Gastrocnemius medialis (tissue), 4 donors: ENCODE measurements around the gene KCTD14. TPM values are rescaled to one million over a fixed set of nuclear protein-coding genes. Genes with fewer than 3 reads are reported as not detected.
"Not testable (repeated sequence)": the region's sequence is repeated elsewhere in the genome, so short reads cannot be mapped to it uniquely, and the experiment has no call there.

Experiments
- ATAC-seq, 2 donors: fragments of 150-250 bp; one replicate each; pipeline ENCODE4 v1.9.1; 2016
- DNase-seq, 2 donors: peaks; one replicate each; pipeline ENCODE4 v3.0.0-alpha.2; 2019
- H3K27ac ChIP-seq, 4 donors: fragments of 200-600 bp; sonication (generic); 1 replicate in 1 of 4; 2 replicates in 3 of 4; pipeline ENCODE4 v1.5.1; 2016 to 2018; ENCODE audit warnings: mild to moderate bottlenecking in 2 of 4, moderate library complexity in 1 of 4
- H3K27me3 ChIP-seq, 3 donors: fragments of 200-600 bp; sonication (generic) in 2 of 3; 1 replicate in 1 of 3; 2 replicates in 2 of 3; pipeline versions ENCODE4 v1.5.1 to v1.6.0; 2016 to 2019; ENCODE audit warnings: mild to moderate bottlenecking in 1 of 3, moderate library complexity in 1 of 3
- H3K36me3 ChIP-seq, 2 donors: fragments of 200-600 bp; sonication (generic) in 1 of 2; one replicate each; pipeline ENCODE4 v1.5.1; 2017 to 2018
- H3K4me1 ChIP-seq, 2 donors: fragments of 200-600 bp; sonication (generic) in 1 of 2; one replicate each; pipeline ENCODE4 v1.5.1; 2016 to 2017; ENCODE audit warnings: mild to moderate bottlenecking in 2 of 2
- H3K4me3 ChIP-seq, 4 donors: fragments of 200-600 bp; sonication (generic) in 3 of 4; 1 replicate in 1 of 4; 2 replicates in 3 of 4; pipeline ENCODE4 v1.5.1; 2016 to 2019; ENCODE audit warnings: mild to moderate bottlenecking in 2 of 4
- H3K9me3 ChIP-seq, 3 donors: fragments of 200-600 bp; sonication (generic) in 2 of 3; 1 replicate in 1 of 3; 2 replicates in 2 of 3; pipeline ENCODE4 v1.5.1; 2016 to 2019
- CTCF ChIP-seq, 5 experiments: fragments of 450-650 bp in 3 of 5; fragments of 200-600 bp in 2 of 5; sonication (generic) in 2 of 5; IDR thresholded peaks in 4 of 5; conservative IDR thresholded peaks in 1 of 5; 1 replicate in 4 of 5; 2 replicates in 1 of 5; pipeline ENCODE4 v1.5.1; 2016 to 2019; ENCODE audit warnings: antibody characterized with exemption in 5 of 5, mild to moderate bottlenecking in 3 of 5, moderate library complexity in 3 of 5
- POLR2A ChIP-seq, 2 donors: fragments of 450-650 bp; IDR thresholded peaks; one replicate each; pipeline ENCODE4 v1.6.1; 2017; ENCODE audit warnings: antibody characterized with exemption in 2 of 2, mild to moderate bottlenecking in 2 of 2, moderate library complexity in 2 of 2
- in situ Hi-C, 4 donors: fragments of 200-750 bp; cut with MboI; loops; one replicate each; pipeline versions ENCODE4 v1.15.0 to v1.8.0; 2017; ENCODE audit warnings: low sequenced_read_pairs in 4 of 4
- intact Hi-C: fragments of 100-400 bp; cut with DNase I; formaldehyde crosslinking; loops from one replicate; pipeline ENCODE4 v1.15.1; 2023; ENCODE audit warnings: low total_unique reads
- total RNA-seq, 4 donors: library from RNA; depleted of rRNA; stranded (reverse); fragments of >200 nt; gene quantifications; one replicate each; pipeline versions ENCODE4 v1.1.0 to v1.2.3, GENCODE V29; 2016

The KCTD14 gene
- total RNA-seq, 4 donors from 2014 or later, result 0.25 to 0.38 TPM; not detected in 2

GRCh38 chr11:78023426-78023825 lies 350 bp upstream of the KCTD14 start:
- Histone ChIP-seq H3K4me3 (peak overlapping the region; percentile 29 to 46 (median 36)), H3K36me3 (no peaks in the 10 kb centered on the region), H3K4me1 (no peaks in the 10 kb centered on the region), H3K27me3 (peaks cover 0 to 4% (median 0%) of the 10 kb centered on the region in 3 donors), H3K9me3 (no peaks in the 10 kb centered on the region), H3K27ac (no peak overlapping the region)
- TF ChIP-seq POLR2A (IDR thresholded peaks at IDR 0.05) (no peak), CTCF (IDR thresholded peaks at IDR 0.05 in 4 of 5, conservative IDR thresholded peaks at IDR 0.05 in 1 of 5) (no peak)
- in situ Hi-C loops (no loop called here), intact Hi-C loops (no loop called here)
- DNase-seq (no peak), ATAC-seq (no peak)

GRCh38 chr11:78021611-78022010 lies 1.5 kb downstream of the KCTD14 start:
- Histone ChIP-seq H3K36me3 (no peaks in the 10 kb centered on the region), H3K27me3 (peaks cover 0 to 4% (median 0%) of the 10 kb centered on the region in 3 donors), H3K4me3 (no peak overlapping the region), H3K9me3 (no peaks in the 10 kb centered on the region), H3K4me1 (no peaks in the 10 kb centered on the region), H3K27ac (no peak overlapping the region)
- ATAC-seq (no peak), DNase-seq (no peak)
- intact Hi-C loops (no loop called here), in situ Hi-C loops (no loop called here)
- TF ChIP-seq POLR2A (IDR thresholded peaks at IDR 0.05), result no peak
- TF ChIP-seq CTCF (IDR thresholded peaks at IDR 0.05 in 4 of 5, conservative IDR thresholded peaks at IDR 0.05 in 1 of 5), result no peak

- Histone ChIP-seq H3K9me3 (no peaks in the 10 kb centered on the region), H3K36me3 (no peaks in the 10 kb centered on the region), H3K27me3 (peaks cover 0 to 4% (median 0%) of the 10 kb centered on the region in 3 donors), H3K27ac (no peak overlapping the region), H3K4me3 (no peak overlapping the region), H3K4me1 (no peaks in the 10 kb centered on the region)
- intact Hi-C loops, result no loop called here
- in situ Hi-C loops, result no loop called here
- ATAC-seq (no peak), DNase-seq (no peak)
- no peak for TF ChIP-seq CTCF (IDR thresholded peaks at IDR 0.05 in 4 of 5, conservative IDR thresholded peaks at IDR 0.05 in 1 of 5)
- TF ChIP-seq POLR2A (IDR thresholded peaks at IDR 0.05), result no peak
Observed at GRCh38 chr11:78020246-78020645, 2.8 kb downstream of the KCTD14 start.

- DNase-seq (no peak), ATAC-seq (no peak)
- H3K36me3 ChIP-seq, result no peaks in the 10 kb centered on the region
- TF ChIP-seq POLR2A (IDR thresholded peaks at IDR 0.05), result no peak
- H3K4me1 ChIP-seq, result no peaks in the 10 kb centered on the region
- in situ Hi-C loops, result no loop called here
- H3K27ac ChIP-seq, result no peak overlapping the region
- peaks cover 0 to 4% (median 0%) of the 10 kb centered on the region in 3 donors for H3K27me3 ChIP-seq
- intact Hi-C loops, result no loop called here
- no peak overlapping the region for H3K4me3 ChIP-seq
- H3K9me3 ChIP-seq, result no peaks in the 10 kb centered on the region
Observed at GRCh38 chr11:78019808-78020207, 3.3 kb downstream of the KCTD14 start.

GRCh38 chr11:78015878-78016277 lies 7.2 kb downstream of the KCTD14 start:
- in situ Hi-C loops, result no loop called here
- TF ChIP-seq CTCF (IDR thresholded peaks at IDR 0.05 in 4 of 5, conservative IDR thresholded peaks at IDR 0.05 in 1 of 5), result no peak
- no peak for TF ChIP-seq POLR2A (IDR thresholded peaks at IDR 0.05)

GRCh38 chr11:78014937-78015520 lies 8.0 kb downstream of the KCTD14 start:
- H3K4me3 ChIP-seq, ATAC-seq, in situ Hi-C loops, H3K36me3 ChIP-seq, H3K9me3 ChIP-seq, DNase-seq, H3K27me3 ChIP-seq, intact Hi-C loops, H3K27ac ChIP-seq, H3K4me1 ChIP-seq: not testable (repeated sequence)

More at GRCh38 chr11:78015878-78016277, 7.2 kb downstream of the KCTD14 start:
- intact Hi-C loops, result no loop called here
- H3K4me3 ChIP-seq, result no peak overlapping the region
- H3K36me3 ChIP-seq, result no peaks in the 10 kb centered on the region
- H3K9me3 ChIP-seq, result no peaks in the 10 kb centered on the region
- H3K27ac ChIP-seq, result no peak overlapping the region
- H3K27me3 ChIP-seq, result no peaks in the 10 kb centered on the region
- H3K4me1 ChIP-seq, result no peaks in the 10 kb centered on the region
- no peak for DNase-seq
- ATAC-seq, result no peak
